Hematopoietic multipotent progenitor cell treated with erythropoietin and hydrocortisone succinate and interleukin-3 and kit ligand, for 6 days (in vitro differentiated cells): Measurements from ENCODE around the gene LIN28A.

Source experiments
- DNase-seq: peaks from one replicate; pipeline ENCODE4 v3.0.0-alpha.2; 2015

The LIN28A gene

GRCh38 chr1:26388791-26389445 lies 21.7 kb upstream of the LIN28A start:
- DNase-seq, result no peak

DNA sequence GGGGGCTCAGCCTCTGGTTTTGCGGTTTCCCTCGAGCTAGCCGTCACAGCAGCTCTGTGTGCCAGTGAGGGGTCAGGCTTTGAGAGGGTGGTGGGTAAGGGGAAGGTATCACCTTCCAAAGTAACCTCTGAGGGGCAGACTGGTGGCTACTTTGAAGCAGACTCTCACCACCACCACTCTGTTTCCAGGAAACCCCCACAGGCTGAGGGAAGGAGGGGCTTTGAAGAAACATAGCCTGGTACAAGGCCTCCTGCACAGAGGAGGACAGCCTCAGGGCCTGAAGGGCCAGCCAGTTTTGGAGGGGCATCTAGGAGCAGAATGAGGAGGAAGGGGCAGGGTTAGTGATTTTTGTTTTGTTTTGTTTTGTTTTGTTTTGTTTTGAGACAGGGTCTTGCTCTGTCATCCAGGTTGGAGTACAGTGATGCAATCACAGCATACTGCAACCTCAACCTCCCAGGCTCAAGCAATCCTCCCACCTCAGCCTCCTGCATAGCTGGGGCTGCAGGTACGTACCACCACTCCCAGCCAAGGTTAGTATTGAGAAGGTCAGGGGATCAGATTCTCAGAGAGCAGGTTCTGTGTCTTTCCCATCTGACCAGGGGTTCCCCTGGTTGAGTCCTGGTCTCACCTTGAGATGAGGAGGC lies 20.9 kb upstream of the LIN28A start:
- DNase-seq, result no peak

DNA sequence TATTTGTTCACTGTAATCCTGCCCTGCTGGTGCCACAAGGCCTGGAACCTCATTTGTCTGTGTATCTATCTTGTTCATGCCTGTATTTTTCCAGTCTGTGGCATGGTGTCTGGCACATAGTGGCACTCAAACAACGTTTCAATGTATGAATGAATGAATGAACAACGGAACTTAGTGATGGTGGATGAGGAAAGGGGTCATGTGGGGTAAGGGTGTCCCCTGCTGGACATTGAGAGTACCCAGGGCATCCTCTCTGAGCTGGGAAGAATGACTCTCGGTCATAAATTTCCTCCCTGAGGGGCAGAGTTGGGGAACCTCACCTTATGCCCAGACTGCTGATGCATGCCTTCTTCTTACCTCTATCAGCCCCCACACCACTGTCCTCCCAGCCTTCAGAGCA lies 19.2 kb upstream of the LIN28A start:
- DNase-seq, result peak; percentile 87

DNA sequence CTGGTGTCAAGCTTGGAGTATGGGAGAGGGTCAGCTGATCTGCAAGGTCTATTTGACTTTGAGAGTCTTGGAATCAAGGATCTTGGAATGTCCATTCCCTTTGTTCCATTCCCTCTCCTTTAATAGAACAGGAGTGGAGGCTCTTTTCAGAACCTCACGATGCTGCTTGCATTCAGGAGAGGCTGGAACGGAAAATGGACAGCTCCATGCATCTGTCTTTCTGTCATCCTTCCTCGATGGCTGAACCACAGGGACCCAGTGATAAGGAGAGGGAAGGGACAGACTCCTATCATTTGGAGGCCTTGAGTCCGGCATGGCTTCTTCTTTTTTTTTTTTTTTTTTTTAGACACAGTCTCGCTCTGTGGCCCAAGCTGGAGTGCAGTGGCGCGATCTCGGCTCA lies 14.9 kb upstream of the LIN28A start:
- DNase-seq, result no peak

- DNase-seq, result no peak
These were observed 11.6 kb upstream of the LIN28A start for GRCh38 chr1:26399034-26399433.

GRCh38 chr1:26401891-26402290 lies 8.7 kb upstream of the LIN28A start:
- no peak for DNase-seq

DNA sequence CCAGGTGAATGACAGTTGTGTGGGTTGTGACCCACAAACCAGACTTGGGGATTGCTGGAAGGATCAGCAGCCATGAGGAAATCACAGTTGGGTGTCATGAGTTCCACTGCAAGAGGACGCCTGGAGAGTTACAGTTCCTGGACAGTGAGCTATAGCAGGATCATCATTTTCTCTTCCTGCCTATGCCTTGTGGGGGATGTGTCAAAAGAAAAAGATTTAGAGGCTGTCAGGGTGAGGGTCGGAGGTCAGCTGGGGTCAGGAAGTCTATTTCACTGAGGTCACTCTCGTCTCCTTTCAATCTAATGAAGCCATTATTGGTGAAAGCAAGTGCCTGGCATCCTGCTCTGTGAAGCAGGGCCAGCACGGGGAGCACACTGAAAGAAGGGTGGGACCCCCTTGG lies 7.0 kb upstream of the LIN28A start:
- DNase-seq, result no peak

GRCh38 chr1:26404641-26405040 lies 6.0 kb upstream of the LIN28A start:
- no peak for DNase-seq

DNA sequence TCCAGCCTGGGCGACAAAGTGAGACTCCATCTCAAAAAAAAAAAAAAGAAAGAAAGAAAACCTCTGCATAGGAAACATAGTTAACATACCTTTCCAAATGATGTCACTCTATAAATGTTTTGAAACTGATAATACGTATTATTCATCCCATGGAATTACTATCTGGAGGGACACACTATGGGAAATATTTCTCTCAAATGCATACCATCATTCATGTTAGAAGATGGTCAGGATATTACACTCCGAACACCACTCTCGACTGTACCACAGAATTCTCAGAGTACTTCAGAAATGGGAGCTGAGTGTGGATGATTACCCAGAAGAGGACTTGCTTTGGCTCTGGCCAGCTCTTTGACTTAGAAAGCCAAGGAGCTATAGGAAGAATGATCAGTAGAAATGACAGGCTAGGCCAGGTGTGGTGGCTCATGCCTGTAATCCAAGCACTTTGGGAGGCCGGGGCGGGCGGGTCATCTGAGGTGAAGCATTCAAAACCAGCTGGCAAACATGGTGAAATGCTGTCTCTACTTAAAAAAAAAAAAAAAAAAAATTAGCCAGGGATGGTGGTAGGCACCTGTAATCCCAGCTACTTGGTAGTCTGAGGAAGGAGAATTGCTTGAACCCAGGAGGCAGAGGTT lies 5.2 kb upstream of the LIN28A start:
- no peak for DNase-seq

DNA sequence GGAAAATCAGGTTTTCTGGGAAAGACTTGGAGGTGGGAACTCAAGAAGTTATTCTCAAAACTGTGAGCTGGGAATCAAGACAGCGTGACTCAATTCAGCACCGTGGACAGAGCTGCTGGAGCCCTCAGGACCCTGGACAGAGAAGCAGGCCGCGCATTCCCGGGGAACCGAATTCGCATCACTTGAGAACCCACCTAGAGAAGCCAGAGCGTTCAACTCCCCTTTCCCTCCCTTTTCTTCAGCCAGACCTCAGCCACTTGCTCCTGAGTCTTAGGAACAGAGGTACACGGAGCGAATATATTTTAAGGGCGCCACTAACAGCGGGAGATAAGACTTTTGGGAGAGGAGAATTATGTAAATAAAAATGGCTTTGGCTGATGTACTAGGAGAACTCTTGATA lies 2.0 kb upstream of the LIN28A start:
- peak; percentile 85 for DNase-seq

DNA sequence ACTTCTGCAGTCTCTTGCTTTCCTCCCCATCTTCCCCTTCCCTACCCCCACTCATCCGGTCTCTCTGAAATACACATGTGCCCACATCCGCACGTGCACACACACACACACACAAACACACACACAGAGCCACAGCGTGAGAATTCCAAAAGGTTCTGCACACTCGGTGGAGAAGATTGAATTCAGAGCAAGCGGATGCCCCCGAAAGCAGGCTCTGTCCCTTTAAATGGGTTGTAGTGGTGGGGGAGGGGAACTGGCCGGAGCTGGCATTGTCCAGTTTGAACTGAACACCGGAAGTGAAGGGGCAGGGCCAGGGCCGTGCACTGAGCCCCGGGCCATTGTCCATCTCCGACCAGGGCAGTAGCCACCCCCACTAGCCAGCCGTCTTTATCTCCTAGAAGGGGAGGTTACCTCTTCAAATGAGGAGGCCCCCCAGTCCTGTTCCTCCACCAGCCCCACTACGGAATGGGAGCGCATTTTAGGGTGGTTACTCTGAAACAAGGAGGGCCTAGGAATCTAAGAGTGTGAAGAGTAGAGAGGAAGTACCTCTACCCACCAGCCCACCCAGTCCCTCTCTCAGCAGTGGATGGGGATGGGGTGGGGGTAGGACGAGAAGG lies 1.3 kb upstream of the LIN28A start:
- no peak for DNase-seq

DNA sequence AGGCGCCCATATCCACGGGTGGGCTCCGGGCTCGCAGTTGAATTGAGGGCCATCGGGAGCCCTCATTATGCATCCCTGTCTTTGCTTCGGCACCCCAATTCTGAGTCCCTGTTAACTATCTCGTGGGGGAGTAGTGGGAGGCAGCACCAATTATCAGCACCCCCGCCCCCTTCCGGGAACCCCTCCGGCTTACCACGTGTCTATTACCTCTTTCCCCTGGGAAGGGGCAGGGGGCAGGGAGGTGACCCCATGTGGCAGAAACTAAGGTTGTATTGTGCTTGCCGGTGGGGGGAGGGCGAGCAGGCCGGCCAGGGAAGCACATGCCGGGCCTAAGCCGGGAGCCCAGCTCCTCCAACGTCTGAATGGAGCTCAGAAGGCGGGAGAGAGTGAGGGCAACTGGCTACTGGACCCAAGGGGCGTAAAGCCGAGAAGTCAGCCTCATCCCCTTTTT lies 1.0 kb downstream of the LIN28A start:
- DNase-seq, result no peak

DNA sequence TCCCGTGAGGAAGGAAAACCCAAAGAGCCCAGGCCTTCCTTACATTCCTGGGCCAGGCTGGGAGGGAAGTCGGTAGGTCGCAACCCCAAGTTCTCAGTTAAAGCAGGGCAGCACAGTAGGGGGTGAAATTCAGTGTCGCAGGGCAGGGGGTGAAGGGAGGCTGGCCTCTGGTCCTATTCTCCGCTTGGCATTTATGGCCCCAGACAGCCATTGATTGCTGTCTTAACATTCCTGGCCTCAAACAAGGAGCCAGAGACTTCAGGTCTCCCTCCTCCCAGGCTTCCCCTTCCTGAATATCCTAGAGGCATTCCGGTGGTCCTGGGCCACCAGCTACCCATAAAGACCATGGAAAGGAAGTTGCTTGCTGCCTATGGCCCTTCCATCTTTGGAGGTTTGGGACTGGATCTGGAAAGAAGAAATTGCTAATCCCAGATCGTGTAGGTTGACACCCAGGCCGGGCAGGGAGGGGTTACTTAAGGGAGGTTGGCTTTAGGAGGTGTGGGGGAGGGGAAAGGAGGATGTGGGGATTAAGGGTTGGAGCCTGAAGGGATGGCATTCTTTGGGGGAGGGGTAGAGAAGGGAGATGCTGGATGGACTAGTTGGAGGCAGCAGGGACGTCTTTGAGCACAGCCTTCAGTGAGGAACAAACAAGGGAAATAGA lies 1.7 kb downstream of the LIN28A start:
- no peak for DNase-seq

DNA sequence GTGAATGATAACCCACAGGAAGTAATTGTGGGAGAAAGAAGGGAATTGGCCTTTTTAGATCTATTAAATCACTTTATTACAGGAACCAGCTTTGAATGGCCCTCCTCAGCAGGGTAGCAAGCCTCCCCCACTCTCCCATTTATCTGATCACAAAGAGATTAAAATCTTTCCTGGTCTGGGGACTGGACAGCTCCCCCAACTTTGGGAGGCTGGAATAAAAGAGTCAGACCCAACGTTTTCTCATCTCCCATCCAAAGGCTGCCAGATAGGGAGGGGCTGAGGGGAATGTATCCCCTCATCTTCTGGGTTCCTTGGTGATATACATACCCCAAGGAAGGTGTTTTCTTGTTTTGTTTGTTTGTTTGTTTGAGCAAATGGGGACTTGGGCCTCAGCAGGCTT lies 2.4 kb downstream of the LIN28A start:
- no peak for DNase-seq

DNA sequence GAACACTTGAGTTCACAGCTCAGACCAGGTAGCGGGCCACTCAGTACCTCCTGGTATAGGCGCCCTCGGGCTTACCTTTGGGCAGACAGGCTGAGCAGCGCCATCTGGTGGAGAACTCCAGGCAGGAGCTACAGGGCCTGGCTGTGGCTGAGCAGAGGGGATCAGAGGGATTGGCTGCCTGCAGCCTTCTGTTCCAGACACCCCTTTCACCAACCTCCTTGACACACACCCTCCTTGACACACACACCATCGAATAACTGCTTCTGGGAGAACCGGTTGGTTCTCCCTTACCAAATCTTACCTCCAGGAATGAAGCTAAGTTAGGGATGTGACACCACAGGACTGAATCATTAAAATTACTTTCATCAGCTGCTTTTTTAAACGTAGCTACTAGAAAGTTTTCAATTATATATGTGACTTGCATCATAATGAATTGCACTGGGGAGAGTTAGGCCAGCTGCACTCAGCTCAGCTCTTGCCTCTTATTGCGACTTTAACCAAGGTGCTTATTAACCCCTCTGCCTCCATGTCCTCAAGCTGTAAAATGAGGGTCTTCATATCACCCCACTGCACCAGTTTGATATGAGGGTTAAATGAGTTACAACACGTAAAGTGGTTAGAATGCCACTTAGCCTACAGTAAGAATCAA lies 6.6 kb downstream of the LIN28A start:
- peak; percentile 91 for DNase-seq

- DNase-seq, result no peak
These were observed 8.3 kb downstream of the LIN28A start for GRCh38 chr1:26418865-26419349.

DNA sequence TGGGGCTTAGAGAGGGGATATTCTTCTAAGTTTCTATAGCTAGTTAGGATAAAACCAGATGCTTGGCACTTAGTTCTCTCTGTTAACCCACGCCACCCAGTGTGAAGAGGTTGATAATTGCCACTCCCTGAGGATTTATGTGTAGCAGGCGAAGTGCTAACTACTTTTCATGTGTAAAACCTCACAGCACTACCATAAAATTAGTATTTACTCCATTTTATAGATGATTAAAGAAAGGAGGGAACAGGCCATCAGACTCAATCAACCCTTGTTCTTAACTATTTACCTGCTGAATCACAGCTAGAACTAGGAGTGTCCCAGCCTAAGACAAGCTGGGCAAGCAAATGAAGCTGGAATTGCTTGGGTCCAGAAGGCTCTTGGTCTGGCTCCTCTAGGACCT lies 8.9 kb downstream of the LIN28A start:
- DNase-seq, result no peak

DNA sequence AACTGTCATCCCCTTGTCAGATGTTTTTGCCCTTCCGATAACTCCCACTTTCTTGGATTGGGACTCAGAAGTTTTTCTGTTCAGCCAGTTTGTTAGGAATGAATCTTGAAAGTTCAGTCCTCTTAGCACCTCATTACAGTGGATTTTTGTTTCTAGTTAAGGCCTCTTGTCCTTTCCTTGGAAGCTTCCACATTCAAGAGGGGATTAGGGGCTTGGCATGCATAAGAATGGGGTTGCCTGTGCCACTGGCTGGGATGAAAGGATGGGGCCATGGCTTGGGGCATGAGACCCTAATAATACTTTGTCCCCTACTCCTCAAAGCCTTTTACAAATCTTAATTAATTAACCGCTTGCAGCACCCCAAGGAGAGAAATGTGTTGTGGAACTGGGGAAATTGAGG lies 19.1 kb downstream of the LIN28A start:
- no peak for DNase-seq

DNA sequence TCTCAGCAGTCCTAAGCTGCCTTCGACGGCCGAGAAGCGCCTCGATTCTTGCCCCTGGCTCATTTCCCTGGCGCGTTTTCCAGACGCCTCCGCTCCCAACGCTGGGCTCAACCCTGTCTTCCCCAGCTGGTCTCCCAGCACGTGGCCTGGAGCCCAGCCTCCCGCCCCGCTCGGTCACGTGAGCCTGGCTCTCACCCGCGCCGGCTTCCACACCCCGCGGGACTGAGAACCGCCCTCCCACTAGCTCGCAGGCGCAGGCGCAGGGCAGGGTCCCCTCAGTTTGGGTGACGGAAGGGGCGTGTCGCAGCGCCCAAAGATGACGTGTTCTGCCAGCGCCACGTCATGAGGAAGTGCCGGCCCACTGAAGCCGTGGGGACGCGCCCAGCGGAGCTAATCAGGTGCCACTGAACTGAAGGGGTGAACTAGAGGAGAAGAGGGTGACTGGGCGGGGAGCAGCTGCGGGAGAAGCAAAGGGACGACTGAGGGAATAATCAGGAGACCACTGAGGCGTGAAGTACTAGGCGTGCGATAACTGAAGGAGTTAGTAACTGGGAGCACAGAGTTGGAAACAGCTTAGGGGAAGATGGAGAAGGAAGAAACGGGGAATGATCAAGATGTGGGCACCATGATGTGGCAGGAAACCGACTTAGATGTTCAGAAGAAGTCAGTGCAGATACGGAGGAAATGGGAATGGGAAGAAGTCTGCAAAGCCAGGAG lies 21.5 kb downstream of the LIN28A start, which contains the start of gene DHDDS:
Gene DHDDS, plus strand, starts transcription at position 343 of the 717 bp plus-strand sequence. CDS start 625 bp downstream, outside the sequence.
- DNase-seq, result peak; percentile 99

DNA sequence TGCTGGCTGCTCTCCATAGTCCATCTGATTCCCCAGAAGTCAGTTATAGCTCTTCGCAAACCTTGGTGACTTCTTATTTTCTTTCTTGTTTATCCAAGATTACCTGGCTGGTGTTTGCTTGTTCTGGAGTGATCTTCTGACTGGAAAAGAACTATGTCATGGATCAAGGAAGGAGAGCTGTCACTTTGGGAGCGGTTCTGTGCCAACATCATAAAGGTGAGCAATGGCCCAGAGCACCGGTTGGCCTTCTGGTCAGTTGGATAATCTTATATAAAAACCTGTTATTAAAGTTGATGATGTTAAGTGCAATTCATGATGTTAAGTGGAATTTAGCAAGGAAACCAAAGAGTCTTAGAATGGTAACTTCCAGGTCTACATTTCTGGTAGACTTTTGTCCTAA lies 22.2 kb downstream of the LIN28A start:
- DNase-seq, result no peak

- DNase-seq, result no peak
These were observed 23.6 kb downstream of the LIN28A start for GRCh38 chr1:26434161-26434752.
